Subcutaneous abdominal adipose tissue (tissue), 5 donors: ENCODE measurements around the gene FADS1.

Experiments
- H3K27ac ChIP-seq: one replicate; pipeline ENCODE4 v1.7.0; 2013; ENCODE audit warnings: low read depth, mild to moderate bottlenecking, inconsistent platforms, low read length, moderate library complexity
- H3K27me3 ChIP-seq, 5 donors: one replicate each; pipeline ENCODE4 v1.7.0; 2013; ENCODE audit warnings: low read length in 5 of 5, inconsistent platforms in 1 of 5; ENCODE audit not compliant: control insufficient read depth in 5 of 5, insufficient read depth in 4 of 5
- H3K36me3 ChIP-seq, 5 donors: one replicate each; pipeline ENCODE4 v1.7.0; 2013; ENCODE audit warnings: low read length in 5 of 5; ENCODE audit not compliant: control insufficient read depth in 5 of 5, insufficient read depth in 5 of 5
- H3K4me1 ChIP-seq, 5 donors: one replicate each; pipeline ENCODE4 v1.7.0; 2013; ENCODE audit warnings: low read length in 5 of 5, mild to moderate bottlenecking in 3 of 5, moderate library complexity in 1 of 5; ENCODE audit not compliant: control insufficient read depth in 5 of 5, insufficient read depth in 5 of 5
- H3K4me3 ChIP-seq, 5 donors: one replicate each; pipeline ENCODE4 v1.7.0; 2013; ENCODE audit warnings: low read length in 5 of 5, low read depth in 1 of 5
- H3K9ac ChIP-seq, 5 donors: one replicate each; pipeline ENCODE4 v1.7.0; 2013; ENCODE audit warnings: low read length in 5 of 5, mild to moderate bottlenecking in 4 of 5, moderate library complexity in 3 of 5
- H3K9me3 ChIP-seq, 5 donors: one replicate each; pipeline ENCODE4 v1.7.0; 2013; ENCODE audit warnings: low read length in 5 of 5; ENCODE audit not compliant: control insufficient read depth in 5 of 5
- donor health status: healthy.
- donor health status: healthy.
- donor health status: healthy.
- donor health status: healthy.
- donor health status: healthy.

FADS1 gene

GRCh38 chr11:61827571-61828378 lies 11.0 kb upstream of the FADS1 start, which contains the start of gene FADS2:
Gene FADS2, plus strand, starts transcription at chr11:61828300. Its CDS starts 91 bp downstream, at chr11:61828391.
- Histone ChIP-seq H3K27ac (peak within 1 kb of the TSS; percentile 55), H3K4me1 (peaks cover 12 to 52% (median 40%) of the 10 kb centered on the region in 5 donors), H3K9me3 (no peaks in the 10 kb centered on the region), H3K36me3 (no peaks in the 10 kb centered on the region), H3K4me3 (peak within 1 kb of the TSS; percentile 60 to 77 (median 68)), H3K27me3 (peaks cover 0 to 4% (median 0%) of the 10 kb centered on the region in 5 donors), H3K9ac (peak within 1 kb of the TSS; percentile 36 to 81 (median 62))

DNA sequence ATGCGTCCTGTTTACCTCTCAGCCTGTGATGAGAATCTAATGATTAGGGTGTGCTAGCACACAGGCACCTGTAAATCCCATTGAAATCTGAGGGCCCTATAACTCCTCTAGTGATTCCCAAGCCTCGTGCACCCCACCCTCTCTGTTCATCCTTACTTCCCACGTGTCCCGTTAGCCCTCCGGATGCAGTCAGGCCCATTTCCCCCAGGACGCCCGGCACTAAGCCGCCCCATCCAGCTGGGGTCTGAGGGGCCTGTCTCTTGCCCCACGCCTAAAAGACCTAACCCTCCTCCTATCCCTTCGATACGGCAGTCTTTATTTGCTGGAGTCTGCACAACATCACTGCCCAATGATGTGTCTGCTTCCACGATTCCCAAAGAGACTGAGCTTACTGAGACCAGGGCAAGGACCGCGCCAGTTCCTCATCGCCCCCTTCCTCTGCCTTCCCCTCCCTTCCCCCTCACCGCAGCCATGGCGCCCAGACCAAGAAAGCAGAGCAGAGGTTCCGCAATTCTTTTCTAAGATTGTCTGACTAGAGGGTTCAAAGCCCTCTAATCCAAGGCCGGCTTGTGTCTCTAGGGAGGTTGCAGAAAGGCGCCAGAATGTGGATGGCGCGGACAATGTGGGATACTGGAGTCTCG lies 10.2 kb upstream of the FADS1 start:
- H3K4me1 ChIP-seq = peaks cover 12 to 52% (median 40%) of the 10 kb centered on the region in 5 donors
- H3K27me3 ChIP-seq = peaks cover 0 to 4% (median 0%) of the 10 kb centered on the region in 5 donors
- H3K4me3 ChIP-seq = peak overlapping the region; percentile 60 to 77 (median 68)
- H3K27ac ChIP-seq = peak overlapping the region; percentile 55
- H3K36me3 ChIP-seq = no peaks in the 10 kb centered on the region
- peak overlapping the region in 2 of 5 donors; percentile 35 to 54 for H3K9ac ChIP-seq
- no peaks in the 10 kb centered on the region for H3K9me3 ChIP-seq

GRCh38 chr11:61820174-61820573 lies 3.4 kb upstream of the FADS1 start:
- Histone ChIP-seq H3K9ac (no peak overlapping the region), H3K27ac (no peak overlapping the region), H3K9me3 (no peaks in the 10 kb centered on the region), H3K36me3 (no peaks in the 10 kb centered on the region), H3K4me3 (no peak overlapping the region), H3K4me1 (peaks cover 0 to 27% (median 22%) of the 10 kb centered on the region in 5 donors), H3K27me3 (no peaks in the 10 kb centered on the region)

GRCh38 chr11:61817471-61818202 lies 834 bp upstream of the FADS1 start:
- Histone ChIP-seq H3K27me3 (no peaks in the 10 kb centered on the region), H3K9me3 (no peaks in the 10 kb centered on the region), H3K9ac (peak overlapping the region in 1 of 5 donors; percentile 68), H3K27ac (peak overlapping the region; percentile 41), H3K36me3 (peaks cover 0 to 4% (median 2%) of the 10 kb centered on the region in 5 donors), H3K4me3 (peak overlapping the region in 4 of 5 donors; percentile 51 to 90 (median 71)), H3K4me1 (peaks cover 0 to 36% (median 28%) of the 10 kb centered on the region in 5 donors)

DNA sequence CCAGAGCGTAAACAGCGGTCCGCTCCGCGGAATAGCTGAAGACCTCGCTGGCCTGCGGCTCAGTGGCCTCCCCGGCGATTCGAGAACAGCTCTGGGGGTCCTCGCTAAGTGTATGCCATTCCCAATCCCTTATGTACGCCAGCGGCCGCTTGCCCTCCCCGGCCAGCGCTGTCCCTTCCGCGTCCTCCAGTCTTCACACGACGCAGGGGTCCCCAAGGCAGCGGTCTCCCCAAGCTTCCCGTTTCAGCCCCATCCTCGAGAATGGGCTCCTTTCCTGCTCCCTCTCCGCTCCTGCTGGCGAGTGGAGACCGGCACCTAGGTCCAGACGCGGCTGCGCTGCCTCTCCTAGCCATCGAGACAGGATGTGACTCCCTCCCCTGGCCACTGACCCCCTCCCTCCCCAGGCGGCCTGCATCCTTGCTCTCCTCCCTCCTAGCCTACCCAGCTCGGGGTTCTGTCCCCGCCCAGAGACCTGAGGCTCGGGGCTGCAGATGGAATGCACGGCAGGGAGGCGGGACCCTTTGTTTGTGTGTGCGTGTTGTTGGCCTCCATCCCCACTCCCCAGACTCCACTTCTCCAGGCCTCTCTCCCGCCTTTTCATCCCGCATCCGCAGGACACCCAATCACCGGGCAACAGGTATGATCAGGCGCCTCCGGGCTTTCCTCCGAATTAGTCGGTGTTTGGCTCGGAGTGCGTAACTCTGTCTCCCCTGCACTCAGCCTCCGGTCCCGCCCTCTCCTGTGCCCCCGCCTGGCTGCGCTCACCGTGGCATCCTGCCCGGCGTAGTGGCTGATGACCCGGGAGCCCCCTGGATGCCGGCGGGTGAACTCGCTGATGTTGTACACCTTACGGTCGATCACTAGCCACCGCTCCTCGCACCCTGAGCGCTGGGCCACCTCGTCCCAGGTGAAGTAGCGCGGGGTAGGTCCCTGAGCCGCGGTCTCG lies 740 bp downstream of the FADS1 start:
- no peaks in the 10 kb centered on the region for H3K27me3 ChIP-seq
- peak overlapping the region in 4 of 5 donors; percentile 70 to 93 (median 85) for H3K9ac ChIP-seq
- H3K9me3 ChIP-seq = no peaks in the 10 kb centered on the region
- H3K4me1 ChIP-seq = peaks cover 0 to 36% (median 28%) of the 10 kb centered on the region in 5 donors
- H3K36me3 ChIP-seq = peaks cover 0 to 15% (median 11%) of the 10 kb centered on the region in 5 donors
- H3K4me3 ChIP-seq = peak overlapping the region; percentile 74 to 90 (median 87)
- peak overlapping the region; percentile 92 for H3K27ac ChIP-seq

- H3K27me3 ChIP-seq = no peaks in the 10 kb centered on the region
- H3K9me3 ChIP-seq = no peaks in the 10 kb centered on the region
- peak overlapping the region; percentile 92 for H3K27ac ChIP-seq
- peak overlapping the region; percentile 82 to 90 (median 89) for H3K4me3 ChIP-seq
- peaks cover 0 to 24% (median 20%) of the 10 kb centered on the region in 5 donors for H3K36me3 ChIP-seq
- H3K4me1 ChIP-seq = peaks cover 0 to 36% (median 28%) of the 10 kb centered on the region in 5 donors
- H3K9ac ChIP-seq = peak overlapping the region in 4 of 5 donors; percentile 70 to 93 (median 85)
These were observed 1.6 kb downstream of the FADS1 start for GRCh38 chr11:61814958-61815789.

GRCh38 chr11:61814247-61814957 lies 2.4 kb downstream of the FADS1 start:
- H3K36me3 ChIP-seq = peaks cover 0 to 31% (median 27%) of the 10 kb centered on the region in 5 donors
- peak overlapping the region; percentile 81 for H3K27ac ChIP-seq
- H3K9ac ChIP-seq = peak overlapping the region in 4 of 5 donors; percentile 57 to 73 (median 64)
- H3K4me3 ChIP-seq = peak overlapping the region; percentile 82 to 90 (median 89)
- H3K4me1 ChIP-seq = peaks cover 0 to 36% (median 28%) of the 10 kb centered on the region in 5 donors
- H3K9me3 ChIP-seq = no peaks in the 10 kb centered on the region
- H3K27me3 ChIP-seq = no peaks in the 10 kb centered on the region

- H3K27me3 ChIP-seq = no peaks in the 10 kb centered on the region
- H3K36me3 ChIP-seq = peaks cover 0 to 38% (median 37%) of the 10 kb centered on the region in 5 donors
- no peak overlapping the region for H3K4me3 ChIP-seq
- no peak overlapping the region for H3K27ac ChIP-seq
- H3K4me1 ChIP-seq = peaks cover 0 to 34% (median 26%) of the 10 kb centered on the region in 5 donors
- no peak overlapping the region for H3K9ac ChIP-seq
- H3K9me3 ChIP-seq = no peaks in the 10 kb centered on the region
These were observed 3.9 kb downstream of the FADS1 start for GRCh38 chr11:61812736-61813411.
